Adrenal gland (tissue), 5 donors: ENCODE results near the gene NEU1.

Source experiments
- POLR2A ChIP-seq, 2 donors: fragments of 450-650 bp; IDR thresholded peaks; one replicate each; pipeline ENCODE4 v1.6.1; 2017; ENCODE audit warnings: antibody characterized with exemption in 2 of 2, mild to moderate bottlenecking in 2 of 2, moderate library complexity in 1 of 2
- TF ChIP-seq, protein P1 (sequence below), 6 experiments: fragments of 450-650 bp in 4 of 6; fragments of 200-600 bp in 2 of 6; sonication (generic) in 1 of 6; IDR thresholded peaks; 1 replicate in 5 of 6; 2 replicates in 1 of 6; pipeline versions ENCODE4 v1.5.1 to v1.8.0; 2016 to 2021; ENCODE audit warnings: antibody characterized with exemption in 6 of 6, mild to moderate bottlenecking in 2 of 6, moderate library complexity in 1 of 6
- donor health status: DM: no; HTN: no; CAD: no.

DNA sequence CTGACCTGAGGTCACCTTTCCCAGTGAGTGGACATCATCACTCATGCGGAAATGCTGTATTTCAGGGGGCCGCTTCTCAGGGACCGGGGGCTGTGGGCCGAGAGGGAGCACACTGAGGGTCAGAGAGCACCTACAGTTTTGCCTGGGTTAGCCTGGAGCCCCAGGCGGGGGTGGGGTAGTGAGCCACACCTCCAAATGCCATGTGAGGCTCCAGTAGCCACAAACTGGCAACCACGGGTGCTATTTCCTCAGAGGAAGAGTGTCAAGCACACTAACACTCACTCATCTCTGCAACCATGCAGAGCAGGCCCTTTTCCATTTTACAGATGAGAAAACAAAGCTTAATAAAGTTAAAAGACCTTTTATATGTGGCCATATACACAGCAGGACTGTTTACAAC is 30.2 kb upstream of the NEU1 start:
- TF ChIP-seq, protein P1, sequence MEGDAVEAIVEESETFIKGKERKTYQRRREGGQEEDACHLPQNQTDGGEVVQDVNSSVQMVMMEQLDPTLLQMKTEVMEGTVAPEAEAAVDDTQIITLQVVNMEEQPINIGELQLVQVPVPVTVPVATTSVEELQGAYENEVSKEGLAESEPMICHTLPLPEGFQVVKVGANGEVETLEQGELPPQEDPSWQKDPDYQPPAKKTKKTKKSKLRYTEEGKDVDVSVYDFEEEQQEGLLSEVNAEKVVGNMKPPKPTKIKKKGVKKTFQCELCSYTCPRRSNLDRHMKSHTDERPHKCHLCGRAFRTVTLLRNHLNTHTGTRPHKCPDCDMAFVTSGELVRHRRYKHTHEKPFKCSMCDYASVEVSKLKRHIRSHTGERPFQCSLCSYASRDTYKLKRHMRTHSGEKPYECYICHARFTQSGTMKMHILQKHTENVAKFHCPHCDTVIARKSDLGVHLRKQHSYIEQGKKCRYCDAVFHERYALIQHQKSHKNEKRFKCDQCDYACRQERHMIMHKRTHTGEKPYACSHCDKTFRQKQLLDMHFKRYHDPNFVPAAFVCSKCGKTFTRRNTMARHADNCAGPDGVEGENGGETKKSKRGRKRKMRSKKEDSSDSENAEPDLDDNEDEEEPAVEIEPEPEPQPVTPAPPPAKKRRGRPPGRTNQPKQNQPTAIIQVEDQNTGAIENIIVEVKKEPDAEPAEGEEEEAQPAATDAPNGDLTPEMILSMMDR (IDR thresholded peaks at IDR 0.05) = no peak
- TF ChIP-seq POLR2A (IDR thresholded peaks at IDR 0.05) = no peak
